ENCODE results near the gene TM9SF2.
"Not testable (repeated sequence)": the region's sequence is repeated elsewhere in the genome, so short reads cannot be mapped to it uniquely, and the experiment has no call there.

The TM9SF2 gene

GRCh38 chr13:99481366-99481765 lies 19.9 kb upstream of the TM9SF2 start:
- Histone ChIP-seq H3K27me3 (replicated peaks; ENCODE audit: control insufficient read depth, insufficient read depth, low read length) (no peaks in the 10 kb centered on the region), H3K36me3 (ENCODE audit: control insufficient read depth, insufficient read depth, low read length) (no peaks in the 10 kb centered on the region), H3K4me3 (replicated peaks; ENCODE audit: low read depth, low read length) (no peak overlapping the region)
- no peak for TF ChIP-seq CTCF (IDR thresholded peaks at IDR 0.05; ENCODE audit: insufficient read depth, low read length, poor library complexity, severe bottlenecking)
- no peak for DNase-seq (ENCODE audit: extremely low read depth, insufficient read length)

GRCh38 chr13:99484473-99484872 lies 16.8 kb upstream of the TM9SF2 start:
- TF ChIP-seq CTCF (IDR thresholded peaks at IDR 0.05; ENCODE audit: insufficient read depth, low read length, poor library complexity, severe bottlenecking), result no peak
- no peaks in the 10 kb centered on the region for H3K36me3 ChIP-seq (ENCODE audit: control insufficient read depth, insufficient read depth, low read length)
- no peaks in the 10 kb centered on the region for H3K27me3 ChIP-seq (replicated peaks; ENCODE audit: control insufficient read depth, insufficient read depth, low read length)
- no peak for DNase-seq (ENCODE audit: extremely low read depth, insufficient read length)
- H3K4me3 ChIP-seq (replicated peaks; ENCODE audit: low read depth, low read length), result no peak overlapping the region

GRCh38 chr13:99486996-99487395 lies 14.3 kb upstream of the TM9SF2 start:
- H3K36me3 ChIP-seq (ENCODE audit: control insufficient read depth, insufficient read depth, low read length), result no peaks in the 10 kb centered on the region
- no peak for DNase-seq (ENCODE audit: extremely low read depth, insufficient read length)

GRCh38 chr13:99489028-99489427 lies 12.2 kb upstream of the TM9SF2 start:
- H3K27me3 ChIP-seq (replicated peaks; ENCODE audit: control insufficient read depth, insufficient read depth, low read length), result no peaks in the 10 kb centered on the region
- no peak for DNase-seq (ENCODE audit: extremely low read depth, insufficient read length)
- no peak for TF ChIP-seq CTCF (IDR thresholded peaks at IDR 0.05; ENCODE audit: insufficient read depth, low read length, poor library complexity, severe bottlenecking)
- no peaks in the 10 kb centered on the region for H3K36me3 ChIP-seq (ENCODE audit: control insufficient read depth, insufficient read depth, low read length)
- H3K4me3 ChIP-seq (replicated peaks; ENCODE audit: low read depth, low read length), result no peak overlapping the region

More at GRCh38 chr13:99486996-99487395, 14.3 kb upstream of the TM9SF2 start:
- H3K4me3 ChIP-seq (replicated peaks; ENCODE audit: low read depth, low read length), result no peak overlapping the region
- TF ChIP-seq CTCF (IDR thresholded peaks at IDR 0.05; ENCODE audit: insufficient read depth, low read length, poor library complexity, severe bottlenecking), result no peak
- H3K27me3 ChIP-seq (replicated peaks; ENCODE audit: control insufficient read depth, insufficient read depth, low read length), result no peaks in the 10 kb centered on the region

GRCh38 chr13:99491750-99492149 lies 9.5 kb upstream of the TM9SF2 start:
- H3K36me3 ChIP-seq (ENCODE audit: control insufficient read depth, insufficient read depth, low read length); H3K4me3 ChIP-seq (replicated peaks; ENCODE audit: low read depth, low read length); H3K27me3 ChIP-seq (replicated peaks; ENCODE audit: control insufficient read depth, insufficient read depth, low read length); DNase-seq (ENCODE audit: extremely low read depth, insufficient read length): not testable (repeated sequence)

GRCh38 chr13:99495466-99496183 lies 5.6 kb upstream of the TM9SF2 start:
- peak overlapping the region; percentile 51 for H3K4me3 ChIP-seq (replicated peaks; ENCODE audit: low read depth, low read length)
- TF ChIP-seq CTCF (IDR thresholded peaks at IDR 0.05; ENCODE audit: insufficient read depth, low read length, poor library complexity, severe bottlenecking), result no peak

More at GRCh38 chr13:99495466-99496183, 5.6 kb upstream of the TM9SF2 start:
- no peaks in the 10 kb centered on the region for H3K27me3 ChIP-seq (replicated peaks; ENCODE audit: control insufficient read depth, insufficient read depth, low read length)
- no peaks in the 10 kb centered on the region for H3K36me3 ChIP-seq (ENCODE audit: control insufficient read depth, insufficient read depth, low read length)
- DNase-seq (ENCODE audit: extremely low read depth, insufficient read length), result no peak
